GM23338 (cell line): ENCODE measurements around the gene CBLC. TPM values are rescaled to one million over a fixed set of nuclear protein-coding genes. Genes with fewer than 3 reads are reported as not detected.

ENCODE experiments used
- EZH2phosphoT487 ChIP-seq: fragments of 200-600 bp; sonication (generic); IDR thresholded peaks from one replicate; pipeline ENCODE4 v1.8.1; 2018; ENCODE audit warnings: antibody characterized with exemption; ENCODE audit not compliant: unreplicated experiment
- JUNB ChIP-seq: IDR thresholded peaks from one replicate; pipeline ENCODE4 v1.6.1; 2016; ENCODE audit warnings: antibody characterized with exemption; ENCODE audit not compliant: unreplicated experiment
- POLR2AphosphoS5 ChIP-seq: IDR thresholded peaks from 2 replicates; pipeline ENCODE4 v1.6.1; 2016; ENCODE audit warnings: antibody characterized with exemption, low read depth
- REST ChIP-seq: IDR thresholded peaks from one replicate; pipeline ENCODE4 v1.6.1; 2018; ENCODE audit warnings: antibody characterized with exemption; ENCODE audit not compliant: unreplicated experiment
- ZNF331 ChIP-seq: fragments of 250-450 bp; sonication (Bioruptor Pico); IDR thresholded peaks from 2 replicates; pipeline ENCODE4 v1.5.0; 2020; ENCODE audit warnings: low read depth, mild to moderate bottlenecking, moderate library complexity
- ZNF462 ChIP-seq: fragments of 250-450 bp; sonication (Bioruptor Pico); IDR thresholded peaks from 2 replicates; pipeline ENCODE4 v1.5.0; 2020; ENCODE audit warnings: mild to moderate bottlenecking, moderate library complexity
- polyA plus RNA-seq: library from polyadenylated mRNA; unstranded; fragments of >200 nt; fragmentation: Nextera tagmentation; extraction: Ambion mirVana; gene quantifications from 2 replicates; pipeline ENCODE4 v1.2.1, GENCODE V29; 2016
- total RNA-seq: library from RNA; depleted of rRNA; stranded (reverse); fragments of >200 nt; shearing (Covaris generic); gene quantifications from 2 replicates; pipeline ENCODE4 v1.2.3, GENCODE V29; 2014

The CBLC gene
- total and polyA plus RNA-seq, 2 experiments from 2014 or later, result 14.5 to 29.3 TPM

GRCh38 chr19:44813841-44814470 lies 36.3 kb downstream of the CBLC start (continued):
- TF ChIP-seq REST, result no peak
- no peak for TF ChIP-seq ZNF462
- no peak for TF ChIP-seq ZNF331 (CRISPR knock-in tag)
- no peak for TF ChIP-seq POLR2AphosphoS5
- no peak for TF ChIP-seq JUNB
- no peak for TF ChIP-seq EZH2phosphoT487
